HepG2 (cell line): Measurements from ENCODE around the gene CTSW. TPM values are rescaled to one million over a fixed set of nuclear protein-coding genes. Genes with fewer than 3 reads are reported as not detected.

Experiments
- HNRNPL ChIP-seq: fragments of 200-400 bp; formaldehyde crosslinking; IDR thresholded peaks from 2 replicates; pipeline ENCODE4 v1.6.1; 2017; ENCODE audit warnings: mild to moderate bottlenecking, low read depth, low read length
- IRX3 ChIP-seq: sonication (generic); formaldehyde crosslinking; IDR thresholded peaks from 2 replicates; pipeline ENCODE4 v1.8.1; 2023; ENCODE audit warnings: mild to moderate bottlenecking, low read depth, missing genetic modification reagents, borderline replicate concordance
- NFKB2 ChIP-seq: sonication (generic); formaldehyde crosslinking; IDR thresholded peaks from 2 replicates; pipeline ENCODE4 v1.4.0; 2020; ENCODE audit warnings: missing genetic modification reagents, borderline replicate concordance
- NFRKB ChIP-seq: fragments of 450-650 bp; IDR thresholded peaks from 2 replicates; pipeline ENCODE4 v1.6.1; 2017
- TAF1 ChIP-seq: sonication (generic); formaldehyde crosslinking; IDR thresholded peaks from 2 replicates; pipeline ENCODE4 v1.4.0; 2020; ENCODE audit warnings: missing genetic modification reagents
- ZNF75D ChIP-seq: sonication (generic); formaldehyde crosslinking; IDR thresholded peaks from 2 replicates; pipeline ENCODE4 v1.8.1; 2023; ENCODE audit warnings: missing genetic modification reagents, mild to moderate bottlenecking, borderline replicate concordance
- polyA plus RNA-seq, 8 experiments: library from polyadenylated mRNA; depleted of rRNA in 3 of 8; stranded (reverse) in 7 of 8; unstranded in 1 of 8; fragments of >200 nt; fragmentation: Illumina TruSeq in 4 of 8; extraction: Trizol in 4 of 8; gene quantifications; 2 replicates each; pipeline versions ENCODE4 v1.2.1 to v1.2.3, GENCODE V29; 2011 to 2016; ENCODE audit warnings: low read depth in 4 of 8, missing spikeins in 1 of 8, mixed read lengths in 1 of 8; ENCODE audit not compliant: insufficient read depth in 1 of 8
- total RNA-seq, 5 experiments: library from RNA; depleted of rRNA; stranded (reverse); fragments of >200 nt; fragmentation: Illumina TruSeq; extraction: Trizol; gene quantifications; 2 replicates each; pipeline ENCODE4 v1.2.3, GENCODE V29; 2016; ENCODE audit warnings: low read depth in 1 of 5
- TF ChIP-seq, protein P1 (sequence below), 2 experiments: sonication (generic) in 1 of 2; formaldehyde crosslinking in 1 of 2; IDR thresholded peaks; 2 replicates each; pipeline versions ENCODE4 v1.4.0 to v1.6.1; 2016 to 2020; ENCODE audit warnings: borderline replicate concordance in 1 of 2, low read depth in 1 of 2, mild to moderate bottlenecking in 1 of 2, missing genetic modification reagents in 1 of 2
- TF ChIP-seq, protein P2 (sequence below): IDR thresholded peaks from 2 replicates; pipeline ENCODE4 v1.6.1; 2012; ENCODE audit warnings: low read length, improper control_type of control experiment
- TF ChIP-seq, protein P3 (sequence below): sonication (generic); formaldehyde crosslinking; IDR thresholded peaks from 2 replicates; pipeline ENCODE4 v1.4.0; 2020; ENCODE audit warnings: missing genetic modification reagents, borderline replicate concordance
- TF ChIP-seq, protein P4 (sequence below): sonication (generic); formaldehyde crosslinking; IDR thresholded peaks from 2 replicates; pipeline ENCODE4 v1.5.1; 2020; ENCODE audit warnings: missing genetic modification reagents, mild to moderate bottlenecking, borderline replicate concordance
- TF ChIP-seq, protein P5 (sequence below): sonication (generic); formaldehyde crosslinking; IDR thresholded peaks from 2 replicates; pipeline ENCODE4 v1.4.0; 2020; ENCODE audit warnings: missing genetic modification reagents

CTSW gene
- total and polyA plus RNA-seq, 2 of the 13 experiments (the other 11 are each of a cell fraction or from before 2014, with no cell fraction given): 0.09 TPM; not detected in 1

DNA sequence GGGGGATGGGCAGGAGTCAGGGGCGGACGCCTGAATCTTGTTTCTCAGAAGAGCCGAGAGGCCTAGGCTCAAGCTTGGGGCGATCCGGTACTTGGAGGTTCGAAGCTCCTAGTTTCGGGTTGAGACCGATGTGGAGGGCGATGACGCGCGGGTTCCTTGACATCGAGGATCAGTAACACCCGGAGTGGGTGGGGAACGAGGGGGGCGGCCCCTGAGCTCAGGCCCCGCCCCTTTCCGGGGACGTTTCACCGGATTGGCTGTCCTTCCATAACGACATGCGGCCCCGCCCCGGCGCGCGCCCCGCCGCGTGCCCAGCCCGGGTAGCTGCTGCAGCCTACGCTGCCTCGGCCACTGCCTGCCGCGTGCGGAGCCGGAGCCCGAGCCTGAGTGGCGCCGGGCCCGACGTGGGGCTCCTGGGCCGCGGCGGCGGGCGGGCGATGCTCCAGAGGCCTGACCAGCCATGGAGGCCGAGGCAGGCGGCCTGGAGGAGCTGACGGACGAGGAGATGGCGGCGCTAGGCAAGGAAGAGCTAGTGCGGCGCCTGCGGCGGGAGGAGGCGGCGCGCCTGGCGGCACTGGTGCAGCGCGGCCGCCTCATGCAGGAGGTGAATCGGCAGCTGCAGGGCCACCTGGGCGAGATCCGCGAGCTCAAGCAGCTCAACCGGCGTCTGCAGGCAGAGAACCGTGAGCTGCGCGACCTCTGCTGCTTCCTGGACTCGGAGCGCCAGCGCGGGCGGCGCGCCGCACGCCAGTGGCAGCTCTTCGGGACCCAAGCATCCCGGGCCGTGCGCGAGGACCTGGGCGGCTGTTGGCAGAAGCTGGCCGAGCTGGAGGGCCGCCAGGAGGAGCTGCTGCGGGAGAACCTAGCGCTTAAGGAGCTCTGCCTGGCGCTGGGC lies 10.9 kb downstream of the CTSW start, which contains the start of gene CCDC85B (continued):
- TF ChIP-seq, protein P1, sequence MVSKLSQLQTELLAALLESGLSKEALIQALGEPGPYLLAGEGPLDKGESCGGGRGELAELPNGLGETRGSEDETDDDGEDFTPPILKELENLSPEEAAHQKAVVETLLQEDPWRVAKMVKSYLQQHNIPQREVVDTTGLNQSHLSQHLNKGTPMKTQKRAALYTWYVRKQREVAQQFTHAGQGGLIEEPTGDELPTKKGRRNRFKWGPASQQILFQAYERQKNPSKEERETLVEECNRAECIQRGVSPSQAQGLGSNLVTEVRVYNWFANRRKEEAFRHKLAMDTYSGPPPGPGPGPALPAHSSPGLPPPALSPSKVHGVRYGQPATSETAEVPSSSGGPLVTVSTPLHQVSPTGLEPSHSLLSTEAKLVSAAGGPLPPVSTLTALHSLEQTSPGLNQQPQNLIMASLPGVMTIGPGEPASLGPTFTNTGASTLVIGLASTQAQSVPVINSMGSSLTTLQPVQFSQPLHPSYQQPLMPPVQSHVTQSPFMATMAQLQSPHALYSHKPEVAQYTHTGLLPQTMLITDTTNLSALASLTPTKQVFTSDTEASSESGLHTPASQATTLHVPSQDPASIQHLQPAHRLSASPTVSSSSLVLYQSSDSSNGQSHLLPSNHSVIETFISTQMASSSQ (IDR thresholded peaks at IDR 0.05; ENCODE audit: low read depth): no peak
- TF ChIP-seq, protein P1 (CRISPR knock-in tag; IDR thresholded peaks at IDR 0.05; ENCODE audit: borderline replicate concordance): 0 out of 2 replicates have a peak, but pooled peaks have one; percentile 48
- TF ChIP-seq NFKB2: peak; percentile 89; the same call in 1 of the 2 replicates
- TF ChIP-seq IRX3: peak; percentile 90; the same call in 1 of the 2 replicates
- TF ChIP-seq HNRNPL: peak; percentile 41; the same call in 1 of the 2 replicates
- TF ChIP-seq, protein P2, sequence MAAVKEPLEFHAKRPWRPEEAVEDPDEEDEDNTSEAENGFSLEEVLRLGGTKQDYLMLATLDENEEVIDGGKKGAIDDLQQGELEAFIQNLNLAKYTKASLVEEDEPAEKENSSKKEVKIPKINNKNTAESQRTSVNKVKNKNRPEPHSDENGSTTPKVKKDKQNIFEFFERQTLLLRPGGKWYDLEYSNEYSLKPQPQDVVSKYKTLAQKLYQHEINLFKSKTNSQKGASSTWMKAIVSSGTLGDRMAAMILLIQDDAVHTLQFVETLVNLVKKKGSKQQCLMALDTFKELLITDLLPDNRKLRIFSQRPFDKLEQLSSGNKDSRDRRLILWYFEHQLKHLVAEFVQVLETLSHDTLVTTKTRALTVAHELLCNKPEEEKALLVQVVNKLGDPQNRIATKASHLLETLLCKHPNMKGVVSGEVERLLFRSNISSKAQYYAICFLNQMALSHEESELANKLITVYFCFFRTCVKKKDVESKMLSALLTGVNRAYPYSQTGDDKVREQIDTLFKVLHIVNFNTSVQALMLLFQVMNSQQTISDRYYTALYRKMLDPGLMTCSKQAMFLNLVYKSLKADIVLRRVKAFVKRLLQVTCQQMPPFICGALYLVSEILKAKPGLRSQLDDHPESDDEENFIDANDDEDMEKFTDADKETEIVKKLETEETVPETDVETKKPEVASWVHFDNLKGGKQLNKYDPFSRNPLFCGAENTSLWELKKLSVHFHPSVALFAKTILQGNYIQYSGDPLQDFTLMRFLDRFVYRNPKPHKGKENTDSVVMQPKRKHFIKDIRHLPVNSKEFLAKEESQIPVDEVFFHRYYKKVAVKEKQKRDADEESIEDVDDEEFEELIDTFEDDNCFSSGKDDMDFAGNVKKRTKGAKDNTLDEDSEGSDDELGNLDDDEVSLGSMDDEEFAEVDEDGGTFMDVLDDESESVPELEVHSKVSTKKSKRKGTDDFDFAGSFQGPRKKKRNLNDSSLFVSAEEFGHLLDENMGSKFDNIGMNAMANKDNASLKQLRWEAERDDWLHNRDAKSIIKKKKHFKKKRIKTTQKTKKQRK: no peak
- TF ChIP-seq, protein P3, sequence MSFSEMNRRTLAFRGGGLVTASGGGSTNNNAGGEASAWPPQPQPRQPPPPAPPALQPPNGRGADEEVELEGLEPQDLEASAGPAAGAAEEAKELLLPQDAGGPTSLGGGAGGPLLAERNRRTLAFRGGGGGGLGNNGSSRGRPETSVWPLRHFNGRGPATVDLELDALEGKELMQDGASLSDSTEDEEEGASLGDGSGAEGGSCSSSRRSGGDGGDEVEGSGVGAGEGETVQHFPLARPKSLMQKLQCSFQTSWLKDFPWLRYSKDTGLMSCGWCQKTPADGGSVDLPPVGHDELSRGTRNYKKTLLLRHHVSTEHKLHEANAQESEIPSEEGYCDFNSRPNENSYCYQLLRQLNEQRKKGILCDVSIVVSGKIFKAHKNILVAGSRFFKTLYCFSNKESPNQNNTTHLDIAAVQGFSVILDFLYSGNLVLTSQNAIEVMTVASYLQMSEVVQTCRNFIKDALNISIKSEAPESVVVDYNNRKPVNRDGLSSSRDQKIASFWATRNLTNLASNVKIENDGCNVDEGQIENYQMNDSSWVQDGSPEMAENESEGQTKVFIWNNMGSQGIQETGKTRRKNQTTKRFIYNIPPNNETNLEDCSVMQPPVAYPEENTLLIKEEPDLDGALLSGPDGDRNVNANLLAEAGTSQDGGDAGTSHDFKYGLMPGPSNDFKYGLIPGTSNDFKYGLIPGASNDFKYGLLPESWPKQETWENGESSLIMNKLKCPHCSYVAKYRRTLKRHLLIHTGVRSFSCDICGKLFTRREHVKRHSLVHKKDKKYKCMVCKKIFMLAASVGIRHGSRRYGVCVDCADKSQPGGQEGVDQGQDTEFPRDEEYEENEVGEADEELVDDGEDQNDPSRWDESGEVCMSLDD: no peak
- TF ChIP-seq, protein P4, sequence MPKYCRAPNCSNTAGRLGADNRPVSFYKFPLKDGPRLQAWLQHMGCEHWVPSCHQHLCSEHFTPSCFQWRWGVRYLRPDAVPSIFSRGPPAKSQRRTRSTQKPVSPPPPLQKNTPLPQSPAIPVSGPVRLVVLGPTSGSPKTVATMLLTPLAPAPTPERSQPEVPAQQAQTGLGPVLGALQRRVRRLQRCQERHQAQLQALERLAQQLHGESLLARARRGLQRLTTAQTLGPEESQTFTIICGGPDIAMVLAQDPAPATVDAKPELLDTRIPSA (CRISPR knock-in tag): 0 out of 2 replicates have a peak, but pooled peaks have one; percentile 82
- TF ChIP-seq, protein P5, sequence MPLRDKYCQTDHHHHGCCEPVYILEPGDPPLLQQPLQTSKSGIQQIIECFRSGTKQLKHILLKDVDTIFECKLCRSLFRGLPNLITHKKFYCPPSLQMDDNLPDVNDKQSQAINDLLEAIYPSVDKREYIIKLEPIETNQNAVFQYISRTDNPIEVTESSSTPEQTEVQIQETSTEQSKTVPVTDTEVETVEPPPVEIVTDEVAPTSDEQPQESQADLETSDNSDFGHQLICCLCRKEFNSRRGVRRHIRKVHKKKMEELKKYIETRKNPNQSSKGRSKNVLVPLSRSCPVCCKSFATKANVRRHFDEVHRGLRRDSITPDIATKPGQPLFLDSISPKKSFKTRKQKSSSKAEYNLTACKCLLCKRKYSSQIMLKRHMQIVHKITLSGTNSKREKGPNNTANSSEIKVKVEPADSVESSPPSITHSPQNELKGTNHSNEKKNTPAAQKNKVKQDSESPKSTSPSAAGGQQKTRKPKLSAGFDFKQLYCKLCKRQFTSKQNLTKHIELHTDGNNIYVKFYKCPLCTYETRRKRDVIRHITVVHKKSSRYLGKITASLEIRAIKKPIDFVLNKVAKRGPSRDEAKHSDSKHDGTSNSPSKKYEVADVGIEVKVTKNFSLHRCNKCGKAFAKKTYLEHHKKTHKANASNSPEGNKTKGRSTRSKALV (CRISPR knock-in tag): peak; percentile 74; the same call in 1 of the 2 replicates
- TF ChIP-seq TAF1 (CRISPR knock-in tag): peak; percentile 70
- TF ChIP-seq ZNF75D: no peak
- TF ChIP-seq NFRKB: no peak
